GM23338 (cell line): ENCODE results near the gene CSNK1A1. TPM values are rescaled to one million over a fixed set of nuclear protein-coding genes. Genes with fewer than 3 reads are reported as not detected.

ENCODE experiments used
- ATAC-seq: fragments of 200-7000 bp; cut with Tn5 transposase; 3 replicates; pipeline ENCODE4 v1.9.1; 2020
- DNase-seq: peaks from one replicate; pipeline ENCODE4 v3.0.0-alpha.2; 2015; ENCODE audit warnings: low spot score
- H2AFZ ChIP-seq: fragments of 200-600 bp; sonication (generic); 2 replicates; pipeline ENCODE4 v1.8.0; 2016; ENCODE audit warnings: antibody characterized with exemption, mild to moderate bottlenecking, moderate library complexity
- H3F3A ChIP-seq: fragments of 200-600 bp; sonication (generic); replicated peaks from 2 replicates; pipeline ENCODE4 v1.8.0; 2017; ENCODE audit warnings: antibody characterized with exemption, mixed run types, low read depth
- H3K27ac ChIP-seq: fragments of 200-600 bp; sonication (generic); 2 replicates; pipeline ENCODE4 v1.6.1; 2016; ENCODE audit warnings: low read depth
- H3K27me3 ChIP-seq: fragments of 200-600 bp; sonication (generic); 2 replicates; pipeline ENCODE4 v1.8.0; 2016; ENCODE audit warnings: mild to moderate bottlenecking, mixed run types, moderate library complexity; ENCODE audit not compliant: insufficient read depth
- H3K36me3 ChIP-seq: fragments of 200-600 bp; sonication (generic); 2 replicates; pipeline ENCODE4 v1.8.0; 2016; ENCODE audit warnings: mild to moderate bottlenecking; ENCODE audit not compliant: insufficient read depth
- H3K4me1 ChIP-seq: fragments of 200-600 bp; sonication (generic); 2 replicates; pipeline ENCODE4 v1.8.0; 2016; ENCODE audit warnings: mild to moderate bottlenecking, moderate library complexity; ENCODE audit not compliant: insufficient read depth
- H3K4me2 ChIP-seq: fragments of 200-600 bp; sonication (generic); 2 replicates; pipeline ENCODE4 v1.7.1; 2017; ENCODE audit warnings: mixed run types
- H3K4me3 ChIP-seq: fragments of 200-600 bp; sonication (generic); 2 replicates; pipeline ENCODE4 v1.6.1; 2016; ENCODE audit warnings: mixed run types
- H3K79me2 ChIP-seq: fragments of 200-600 bp; sonication (generic); replicated peaks from 2 replicates; pipeline ENCODE4 v1.8.0; 2017; ENCODE audit warnings: mild to moderate bottlenecking; ENCODE audit not compliant: insufficient read depth
- H3K9me2 ChIP-seq: fragments of 200-600 bp; sonication (generic); 2 replicates; pipeline ENCODE4 v1.8.0; 2017; ENCODE audit not compliant: insufficient read depth
- H4K20me1 ChIP-seq: fragments of 200-600 bp; sonication (generic); replicated peaks from 2 replicates; pipeline ENCODE4 v1.8.0; 2017; ENCODE audit warnings: mild to moderate bottlenecking; ENCODE audit not compliant: insufficient read depth
- H3K27ac Mint-ChIP-seq: 2 replicates; pipeline ENCODE4 v1.8.0; 2020; ENCODE audit warnings: inconsistent platforms, mild to moderate bottlenecking, moderate library complexity, mixed read lengths
- H3K27me3 Mint-ChIP-seq: 3 replicates; pipeline ENCODE4 v1.8.0; 2022; ENCODE audit warnings: low read depth, mild to moderate bottlenecking, moderate library complexity, mixed read lengths, inconsistent platforms; ENCODE audit not compliant: insufficient read depth, poor library complexity
- H3K36me3 Mint-ChIP-seq: 3 replicates; pipeline ENCODE4 v1.8.0; 2021; ENCODE audit warnings: low read depth, mild to moderate bottlenecking, inconsistent platforms, moderate library complexity, mixed read lengths
- H3K4me1 Mint-ChIP-seq: 3 replicates; pipeline ENCODE4 v1.8.0; 2020; ENCODE audit warnings: mild to moderate bottlenecking, inconsistent platforms, mixed read lengths
- H3K4me3 Mint-ChIP-seq: 3 replicates; pipeline ENCODE4 v1.8.0; 2021; ENCODE audit warnings: moderate library complexity, mild to moderate bottlenecking, inconsistent platforms, mixed read lengths
- H3K9me3 Mint-ChIP-seq: 3 replicates; pipeline ENCODE4 v1.8.0; 2020; ENCODE audit warnings: moderate library complexity, mild to moderate bottlenecking, inconsistent platforms, mixed read lengths
- CREB1 ChIP-seq: fragments of 250-450 bp; sonication (Bioruptor Pico); IDR thresholded peaks from 2 replicates; pipeline ENCODE4 v1.5.0; 2020; ENCODE audit warnings: low read depth, mild to moderate bottlenecking, moderate library complexity
- CTCF ChIP-seq, 2 experiments: fragments of 200-600 bp in 1 of 2; sonication (generic) in 1 of 2; conservative IDR thresholded peaks; 2 replicates each; pipeline versions ENCODE4 v1.5.1 to v1.6.1; 2016 to 2017; ENCODE audit warnings: antibody characterized with exemption in 2 of 2, low read depth in 2 of 2, mild to moderate bottlenecking in 2 of 2, moderate library complexity in 1 of 2
- ETS1 ChIP-seq: IDR thresholded peaks from 2 replicates; pipeline ENCODE4 v1.6.1; 2016; ENCODE audit warnings: antibody characterized with exemption
- EZH2 ChIP-seq: fragments of 200-600 bp; sonication (generic); IDR thresholded peaks from one replicate; pipeline ENCODE4 v1.8.0; 2017; ENCODE audit warnings: antibody characterized with exemption, mild to moderate bottlenecking, low read depth; ENCODE audit not compliant: unreplicated experiment
- EZH2phosphoT487 ChIP-seq: fragments of 200-600 bp; sonication (generic); IDR thresholded peaks from one replicate; pipeline ENCODE4 v1.8.1; 2018; ENCODE audit warnings: antibody characterized with exemption; ENCODE audit not compliant: unreplicated experiment
- JUNB ChIP-seq: IDR thresholded peaks from one replicate; pipeline ENCODE4 v1.6.1; 2016; ENCODE audit warnings: antibody characterized with exemption; ENCODE audit not compliant: unreplicated experiment
- NANOG ChIP-seq: IDR thresholded peaks from 2 replicates; pipeline ENCODE4 v1.6.1; 2016; ENCODE audit warnings: antibody characterized with exemption, borderline replicate concordance
- POLR2AphosphoS5 ChIP-seq: IDR thresholded peaks from 2 replicates; pipeline ENCODE4 v1.6.1; 2016; ENCODE audit warnings: antibody characterized with exemption, low read depth
- REST ChIP-seq: IDR thresholded peaks from one replicate; pipeline ENCODE4 v1.6.1; 2018; ENCODE audit warnings: antibody characterized with exemption; ENCODE audit not compliant: unreplicated experiment
- STAT1 ChIP-seq: IDR thresholded peaks from one replicate; pipeline ENCODE4 v1.6.1; 2016; ENCODE audit warnings: antibody characterized with exemption; ENCODE audit not compliant: unreplicated experiment
- ZNF114 ChIP-seq: fragments of 250-450 bp; sonication (Bioruptor Pico); IDR thresholded peaks from 2 replicates; pipeline ENCODE4 v1.5.0; 2020; ENCODE audit warnings: mild to moderate bottlenecking, moderate library complexity
- ZNF331 ChIP-seq: fragments of 250-450 bp; sonication (Bioruptor Pico); IDR thresholded peaks from 2 replicates; pipeline ENCODE4 v1.5.0; 2020; ENCODE audit warnings: low read depth, mild to moderate bottlenecking, moderate library complexity
- ZNF462 ChIP-seq: fragments of 250-450 bp; sonication (Bioruptor Pico); IDR thresholded peaks from 2 replicates; pipeline ENCODE4 v1.5.0; 2020; ENCODE audit warnings: mild to moderate bottlenecking, moderate library complexity
- polyA plus RNA-seq: library from polyadenylated mRNA; unstranded; fragments of >200 nt; fragmentation: Nextera tagmentation; extraction: Ambion mirVana; gene quantifications from 2 replicates; pipeline ENCODE4 v1.2.1, GENCODE V29; 2016
- total RNA-seq: library from RNA; depleted of rRNA; stranded (reverse); fragments of >200 nt; shearing (Covaris generic); gene quantifications from 2 replicates; pipeline ENCODE4 v1.2.3, GENCODE V29; 2014

CSNK1A1 gene
- total and polyA plus RNA-seq, 2 experiments from 2014 or later, result 110 to 233 TPM

GRCh38 chr5:149581192-149581861 is 30.1 kb upstream of the CSNK1A1 start, which contains the start of gene ARHGEF37:
Gene ARHGEF37 (plus strand): TSS chr5:149581498. CDS start chr5:149597770, 16,272 bp downstream.
- Mint-ChIP-seq H3K4me3 (peak within 1 kb of the TSS; percentile 76), H3K4me1 (peaks cover 9% of the 10 kb centered on the region), H3K27ac (no peak within 1 kb of the TSS), H3K36me3 (no peaks in the 10 kb centered on the region), H3K9me3 (no peaks in the 10 kb centered on the region), H3K27me3 (peaks cover 21% of the 10 kb centered on the region)
- no peaks in the 10 kb centered on the region for H4K20me1 ChIP-seq
- no peak within 1 kb of the TSS for H3K27ac ChIP-seq
- peaks cover 8% of the 10 kb centered on the region for H3K4me1 ChIP-seq
- H3F3A ChIP-seq, result peaks cover 6% of the 10 kb centered on the region
- DNase-seq (peak; percentile 71), ATAC-seq (peak; percentile 86)
- H3K4me3 ChIP-seq, result peak within 1 kb of the TSS; percentile 68
- peak within 1 kb of the TSS; percentile 100 for H2AFZ ChIP-seq
- TF ChIP-seq CREB1 (CRISPR knock-in tag), result no peak
- TF ChIP-seq CTCF (conservative IDR thresholded peaks at IDR 0.05; ENCODE audit: low read depth in 2 of 2), result no peak
- TF ChIP-seq ZNF114 (CRISPR knock-in tag), result no peak
- TF ChIP-seq EZH2phosphoT487, result no peak
- no peak for TF ChIP-seq ZNF462 (CRISPR knock-in tag)
- TF ChIP-seq ZNF331 (CRISPR knock-in tag), result no peak
- no peak for TF ChIP-seq NANOG
- no peak for TF ChIP-seq POLR2AphosphoS5
- no peak for TF ChIP-seq REST
- TF ChIP-seq STAT1, result no peak
- no peak for TF ChIP-seq JUNB
- no peak for TF ChIP-seq EZH2
- TF ChIP-seq ETS1, result no peak
- no peaks in the 10 kb centered on the region for H3K9me2 ChIP-seq
- no peaks in the 10 kb centered on the region for H3K79me2 ChIP-seq
- peak within 1 kb of the TSS; percentile 78 for H3K4me2 ChIP-seq
- H3K36me3 ChIP-seq, result no peaks in the 10 kb centered on the region
- peaks cover 30% of the 10 kb centered on the region for H3K27me3 ChIP-seq
